Measurements from ENCODE around the gene UBR2.

DNA sequence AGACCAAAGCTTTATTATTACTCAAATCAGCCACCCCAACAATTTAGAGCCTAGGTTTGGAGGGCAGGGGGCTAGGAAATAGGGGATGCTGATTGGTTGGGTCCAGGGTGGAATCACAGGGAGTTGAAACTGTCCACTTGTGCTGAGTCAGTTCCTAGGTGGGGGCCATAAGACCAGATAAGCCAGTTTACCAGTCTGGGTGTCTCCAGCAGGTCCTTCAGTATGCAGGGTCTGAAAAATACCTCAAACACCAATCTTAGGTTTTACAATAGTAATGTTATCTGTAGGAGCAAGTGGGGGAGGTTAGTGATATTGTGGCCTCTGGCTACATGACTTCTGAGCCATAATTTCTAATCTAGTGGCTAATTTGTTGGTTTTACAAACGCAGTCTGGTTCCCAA lies 63.2 kb downstream of the UBR2 start:
- TF ChIP-seq, protein P1, sequence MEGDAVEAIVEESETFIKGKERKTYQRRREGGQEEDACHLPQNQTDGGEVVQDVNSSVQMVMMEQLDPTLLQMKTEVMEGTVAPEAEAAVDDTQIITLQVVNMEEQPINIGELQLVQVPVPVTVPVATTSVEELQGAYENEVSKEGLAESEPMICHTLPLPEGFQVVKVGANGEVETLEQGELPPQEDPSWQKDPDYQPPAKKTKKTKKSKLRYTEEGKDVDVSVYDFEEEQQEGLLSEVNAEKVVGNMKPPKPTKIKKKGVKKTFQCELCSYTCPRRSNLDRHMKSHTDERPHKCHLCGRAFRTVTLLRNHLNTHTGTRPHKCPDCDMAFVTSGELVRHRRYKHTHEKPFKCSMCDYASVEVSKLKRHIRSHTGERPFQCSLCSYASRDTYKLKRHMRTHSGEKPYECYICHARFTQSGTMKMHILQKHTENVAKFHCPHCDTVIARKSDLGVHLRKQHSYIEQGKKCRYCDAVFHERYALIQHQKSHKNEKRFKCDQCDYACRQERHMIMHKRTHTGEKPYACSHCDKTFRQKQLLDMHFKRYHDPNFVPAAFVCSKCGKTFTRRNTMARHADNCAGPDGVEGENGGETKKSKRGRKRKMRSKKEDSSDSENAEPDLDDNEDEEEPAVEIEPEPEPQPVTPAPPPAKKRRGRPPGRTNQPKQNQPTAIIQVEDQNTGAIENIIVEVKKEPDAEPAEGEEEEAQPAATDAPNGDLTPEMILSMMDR (IDR thresholded peaks at IDR 0.05), result no peak
- no peak for TF ChIP-seq POLR2A (IDR thresholded peaks at IDR 0.05)

All from tibial nerve (tissue), 3 donors.